Jurkat, Clone E6-1 (cell line): ENCODE data around the gene LSAMP.

Experiments
- DNase-seq: peaks from one replicate; pipeline ENCODE4 v3.0.0-alpha.2; 2011; ENCODE audit warnings: low read depth, low spot score
- H3K4me3 ChIP-seq: 2 replicates; pipeline ENCODE4 v1.5.1; 2011; ENCODE audit warnings: mild to moderate bottlenecking, low read length, control low read depth, moderate library complexity

Gene LSAMP

GRCh38 chr3:116051586-116051985 lies 393.7 kb downstream of the LSAMP start:
- no peak for DNase-seq
- no peak overlapping the region for H3K4me3 ChIP-seq

GRCh38 chr3:116051040-116051439 lies 394.2 kb downstream of the LSAMP start:
- DNase-seq = no peak
- H3K4me3 ChIP-seq = no peak overlapping the region

DNA sequence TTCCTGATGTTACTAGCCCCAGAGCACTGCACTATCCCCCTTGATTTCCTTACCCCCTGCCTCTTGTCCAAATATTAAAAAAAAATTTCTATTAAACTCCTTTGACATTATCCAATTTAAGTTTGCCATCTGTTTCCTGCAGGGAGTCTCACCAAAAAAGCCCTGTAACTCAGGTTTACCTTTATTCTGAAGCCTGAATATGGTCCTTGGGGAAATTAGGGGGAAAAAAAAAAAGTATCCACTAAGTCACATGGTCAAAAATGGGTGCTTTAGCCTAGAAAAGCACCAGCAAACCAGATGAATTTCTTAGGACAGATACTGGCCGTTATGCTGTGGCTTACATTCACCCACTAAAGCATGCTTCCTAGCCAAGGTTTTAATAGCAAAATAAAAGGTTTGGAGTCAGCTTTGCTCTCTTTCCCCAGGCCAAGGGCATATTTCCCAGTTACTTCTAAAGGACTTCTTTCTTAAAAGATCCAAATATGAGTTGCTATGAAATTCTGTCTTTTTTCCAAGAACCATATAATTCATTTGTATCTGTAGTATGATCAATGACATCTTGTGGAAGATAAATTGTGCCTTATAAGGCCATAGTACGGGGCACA lies 394.9 kb downstream of the LSAMP start:
- DNase-seq = no peak
- no peak overlapping the region for H3K4me3 ChIP-seq

DNA sequence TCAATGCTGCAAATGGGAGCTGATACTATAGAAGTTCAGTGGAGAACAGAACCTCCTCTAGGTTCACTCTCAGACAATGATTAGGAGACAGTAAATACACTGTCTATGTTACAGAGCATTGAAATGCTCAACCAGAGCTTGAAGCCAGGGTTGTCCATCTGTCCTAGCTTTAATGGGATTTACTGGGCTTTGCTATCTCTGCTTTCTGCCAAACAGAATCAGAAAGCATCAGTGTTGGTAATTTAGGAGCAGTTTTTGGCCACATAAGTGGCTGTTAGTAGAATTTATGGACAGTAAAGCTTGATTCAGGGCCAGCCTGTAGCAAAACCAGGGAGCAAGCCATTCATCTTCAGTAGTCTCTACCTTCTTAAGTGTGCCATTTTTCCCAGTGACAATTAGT lies 396.3 kb downstream of the LSAMP start:
- no peak for DNase-seq

GRCh38 chr3:116046350-116046749 lies 398.9 kb downstream of the LSAMP start:
- no peak overlapping the region for H3K4me3 ChIP-seq
- DNase-seq = no peak

More for the DNA sequence above, 396.3 kb downstream of the LSAMP start:
- no peak overlapping the region for H3K4me3 ChIP-seq

- no peak for DNase-seq
- no peak overlapping the region for H3K4me3 ChIP-seq
These were observed 400.0 kb downstream of the LSAMP start for GRCh38 chr3:116045314-116045713.

DNA sequence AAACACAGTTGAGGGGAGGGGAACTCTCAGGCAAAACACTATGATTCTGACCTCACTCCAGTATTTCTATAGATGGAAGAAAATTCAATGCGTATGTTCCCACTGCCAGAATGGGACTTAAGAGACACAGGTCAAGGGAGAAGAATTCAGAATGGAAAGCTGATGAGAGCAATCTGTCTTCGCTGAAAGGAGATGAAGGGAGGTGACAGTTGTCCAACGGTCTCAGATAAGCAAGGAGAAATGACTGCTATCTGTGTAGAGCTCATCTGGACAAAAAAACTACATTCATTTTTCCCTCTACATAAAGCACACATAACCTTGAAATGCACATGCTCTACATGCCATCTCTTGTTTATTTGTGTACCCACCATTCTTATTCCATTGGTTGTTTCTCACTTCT lies 405.1 kb downstream of the LSAMP start:
- H3K4me3 ChIP-seq = no peak overlapping the region
- no peak for DNase-seq

DNA sequence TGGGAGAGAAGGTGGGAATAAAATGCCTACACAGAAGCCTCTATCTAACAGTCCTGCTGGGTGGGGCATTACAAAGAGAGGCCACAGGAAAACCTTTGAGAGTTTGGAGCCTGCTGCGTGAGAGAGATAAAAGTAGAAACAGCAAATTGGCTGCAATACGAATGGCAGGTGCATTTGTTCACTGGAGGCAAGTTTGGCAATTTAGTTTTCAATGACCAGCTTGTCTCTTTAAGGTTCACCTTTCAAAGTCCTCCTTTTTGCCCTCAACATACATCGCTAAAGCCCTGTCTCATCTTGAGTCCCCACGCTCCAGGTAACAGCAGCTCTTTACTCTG lies 405.7 kb downstream of the LSAMP start:
- no peak overlapping the region for H3K4me3 ChIP-seq
- DNase-seq = no peak

- no peak overlapping the region for H3K4me3 ChIP-seq
- no peak for DNase-seq
These were observed 406.2 kb downstream of the LSAMP start for GRCh38 chr3:116038968-116039650.

DNA sequence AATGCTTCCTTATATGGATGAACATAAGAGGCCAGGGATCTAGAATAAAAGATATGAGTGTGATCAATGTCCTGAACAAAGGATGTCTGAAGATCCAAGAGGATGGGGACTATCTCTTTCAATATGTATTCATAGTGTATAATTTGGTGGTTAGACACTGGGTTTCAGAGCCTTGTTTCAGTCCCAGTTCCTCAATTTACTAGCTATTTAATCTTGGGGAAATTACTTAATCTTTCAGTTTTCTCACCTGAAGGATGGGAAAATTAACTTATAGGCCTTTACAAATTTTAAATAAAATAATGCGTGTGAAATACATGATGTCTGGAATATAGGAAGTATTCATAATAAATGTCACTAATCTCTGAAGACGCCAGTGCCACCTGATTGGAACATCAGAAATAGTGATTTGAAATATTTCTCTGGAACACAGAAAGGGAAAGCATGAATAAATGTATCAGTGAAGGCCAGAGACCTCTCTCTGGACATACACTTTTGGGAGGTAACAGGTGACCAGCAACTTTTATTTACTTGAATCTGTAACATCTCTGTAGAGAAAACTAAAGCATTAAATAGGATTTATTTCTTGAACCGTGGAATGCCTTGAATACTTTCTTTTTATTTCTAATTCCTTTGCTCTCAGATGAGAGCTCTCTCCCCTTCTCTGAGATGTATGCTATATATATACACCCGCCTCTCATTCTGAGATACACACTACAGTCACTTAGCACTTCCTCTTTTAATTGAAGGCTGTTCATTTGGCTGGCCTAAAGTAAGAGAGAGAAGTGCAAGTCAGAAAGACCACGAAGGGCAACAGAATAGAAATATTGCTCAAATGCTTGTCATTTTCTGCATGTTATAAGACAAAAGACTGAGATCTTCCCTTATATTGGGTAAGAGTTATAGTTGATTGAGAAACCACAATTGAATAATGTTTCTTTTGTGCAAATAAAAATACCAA lies 407.1 kb downstream of the LSAMP start:
- no peak for DNase-seq

DNA sequence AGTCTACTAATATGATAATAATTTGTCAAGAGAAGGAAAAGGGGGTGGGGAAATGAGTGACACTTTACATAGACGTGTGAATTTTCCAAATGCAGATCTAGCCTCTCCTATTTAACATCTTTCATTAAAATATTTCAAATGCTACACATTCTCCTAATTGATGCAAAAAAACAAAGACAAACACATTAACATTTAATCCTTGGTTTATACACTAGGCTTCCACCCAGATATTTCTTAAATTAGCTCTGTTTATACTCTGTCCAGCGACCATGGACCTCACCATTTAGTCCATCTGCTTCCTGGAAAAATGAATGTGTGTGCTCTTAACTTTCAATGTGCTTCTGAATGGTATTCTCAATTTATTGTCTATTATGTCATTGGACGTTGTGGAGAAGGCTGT lies 409.9 kb downstream of the LSAMP start:
- no peak for DNase-seq
- H3K4me3 ChIP-seq = no peak overlapping the region

More for the DNA sequence above, 407.1 kb downstream of the LSAMP start:
- no peak overlapping the region for H3K4me3 ChIP-seq

DNA sequence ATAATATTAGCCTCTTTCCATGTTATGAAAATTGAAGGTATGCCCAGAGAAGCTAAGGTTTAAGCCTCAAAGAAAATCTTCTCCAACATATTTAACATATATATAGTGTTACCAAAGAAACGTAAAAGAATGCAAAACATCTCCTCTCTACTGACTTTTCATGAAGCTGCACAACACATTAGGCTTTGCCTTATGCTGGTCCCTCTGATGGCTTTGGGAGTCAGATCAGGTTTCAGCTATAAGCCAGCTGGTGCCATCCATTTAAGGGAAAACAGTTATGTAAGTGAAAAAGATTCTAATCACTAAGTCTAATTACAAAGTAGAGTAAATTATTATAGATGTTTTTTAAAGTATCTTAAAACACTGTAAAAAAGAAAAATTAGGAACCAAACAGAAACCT lies 410.5 kb downstream of the LSAMP start:
- no peak for DNase-seq
- no peak overlapping the region for H3K4me3 ChIP-seq

DNA sequence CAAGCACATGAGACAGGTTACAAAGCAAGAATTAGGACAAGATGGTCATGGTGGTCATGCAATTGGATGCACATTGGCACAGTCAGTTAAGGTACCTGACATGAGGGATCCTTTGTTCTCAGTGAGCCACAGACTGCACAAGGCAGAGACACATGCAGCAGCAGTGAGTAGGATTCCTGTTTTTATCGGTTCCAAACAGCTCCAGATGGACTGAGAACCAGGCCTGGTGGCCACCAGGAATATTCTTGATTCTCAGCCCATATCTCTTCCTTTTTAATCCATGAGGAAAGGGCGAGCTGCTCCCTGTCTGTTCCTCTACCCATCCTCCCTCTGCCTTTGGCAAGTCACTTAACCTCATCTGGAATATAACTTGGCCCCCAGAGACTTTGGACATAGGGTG lies 411.2 kb downstream of the LSAMP start:
- DNase-seq = no peak
- H3K4me3 ChIP-seq = no peak overlapping the region

GRCh38 chr3:116033516-116033915 lies 411.8 kb downstream of the LSAMP start:
- H3K4me3 ChIP-seq = no peak overlapping the region
- DNase-seq = no peak

DNA sequence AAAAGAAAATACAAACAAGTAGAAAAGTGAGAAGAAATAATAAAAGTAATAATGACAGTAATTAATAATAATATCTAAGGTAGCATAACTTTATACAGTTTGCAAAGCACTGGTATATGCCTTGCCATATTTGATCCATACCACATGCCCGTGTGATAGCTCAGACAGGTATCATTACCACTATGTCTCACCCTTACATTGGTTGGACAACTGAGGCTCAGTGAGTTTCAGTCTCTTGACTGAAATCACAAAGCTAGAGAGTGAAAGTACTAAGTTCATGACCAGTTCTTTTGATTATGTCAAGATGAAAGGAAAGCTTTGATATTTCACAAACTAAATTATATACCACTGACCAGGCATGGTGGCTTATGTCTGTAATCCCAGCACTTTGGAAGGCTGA lies 413.1 kb downstream of the LSAMP start:
- H3K4me3 ChIP-seq = no peak overlapping the region
- no peak for DNase-seq

GRCh38 chr3:116030131-116030850 lies 415.0 kb downstream of the LSAMP start:
- no peak for DNase-seq
- no peak overlapping the region for H3K4me3 ChIP-seq

GRCh38 chr3:116029266-116029665 lies 416.0 kb downstream of the LSAMP start:
- no peak overlapping the region for H3K4me3 ChIP-seq
- no peak for DNase-seq

- no peak overlapping the region for H3K4me3 ChIP-seq
- DNase-seq = no peak
These were observed 417.1 kb downstream of the LSAMP start for GRCh38 chr3:116028157-116028556.

DNA sequence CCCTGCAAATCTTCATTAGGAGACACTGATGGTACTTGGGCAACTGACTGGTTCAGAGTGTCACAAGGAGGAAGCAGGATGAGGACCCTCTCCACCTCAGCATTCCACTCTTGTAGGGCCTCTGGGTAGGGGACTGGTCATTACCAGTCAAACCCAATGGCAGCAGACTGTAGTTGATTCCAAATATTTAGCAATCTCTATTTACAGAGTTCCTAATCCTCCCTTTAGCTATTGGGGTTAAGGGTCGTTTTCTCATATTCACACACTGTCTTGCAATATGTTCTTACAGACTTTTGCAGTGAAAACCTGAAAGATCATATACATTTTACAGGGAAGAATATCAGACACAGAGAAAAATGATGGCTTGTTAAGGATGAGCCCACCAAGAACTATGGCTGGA lies 424.3 kb downstream of the LSAMP start:
- H3K4me3 ChIP-seq = no peak overlapping the region
- no peak for DNase-seq

DNA sequence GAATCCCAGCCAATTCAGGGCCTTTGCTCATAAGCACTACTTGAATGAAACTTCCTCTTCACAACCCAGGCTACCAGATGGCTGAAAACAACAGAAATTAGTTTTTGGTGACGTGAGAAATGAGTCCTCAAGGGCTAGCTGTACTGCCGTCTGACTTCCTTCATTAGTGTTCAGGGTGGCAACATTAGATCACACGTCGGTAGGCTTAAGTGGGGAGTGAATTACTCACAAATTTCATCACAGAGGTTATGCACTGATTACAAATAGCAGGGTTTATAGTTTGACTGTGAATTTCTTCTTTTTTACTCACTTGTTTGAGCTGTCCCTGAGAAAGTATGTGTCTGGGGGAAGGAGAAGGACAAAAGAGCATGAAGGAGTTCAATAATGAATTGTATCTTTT lies 424.8 kb downstream of the LSAMP start:
- DNase-seq = no peak
- no peak overlapping the region for H3K4me3 ChIP-seq
